HepG2 (cell line): Measurements from ENCODE around the gene JMJD8. TPM values are rescaled to one million over a fixed set of nuclear protein-coding genes. Genes with fewer than 3 reads are reported as not detected.

Experiments
- ARHGAP35 ChIP-seq: sonication (generic); formaldehyde crosslinking; IDR thresholded peaks from 2 replicates; pipeline ENCODE4 v1.9.0; 2022; ENCODE audit warnings: mild to moderate bottlenecking, inconsistent platforms, moderate library complexity, missing genetic modification reagents, borderline replicate concordance
- CREB3 ChIP-seq: sonication (generic); formaldehyde crosslinking; IDR thresholded peaks from 2 replicates; pipeline ENCODE4 v1.5.0; 2020; ENCODE audit warnings: missing genetic modification reagents
- FOSL1 ChIP-seq: sonication (generic); formaldehyde crosslinking; IDR thresholded peaks from 2 replicates; pipeline ENCODE4 v1.9.0; 2021; ENCODE audit warnings: missing genetic modification reagents, borderline replicate concordance
- HCFC1 ChIP-seq: fragments of 150-350 bp; IDR thresholded peaks from 2 replicates; pipeline ENCODE4 v1.6.1; 2014; ENCODE audit warnings: low read depth, low read length
- HOXA3 ChIP-seq: sonication (generic); formaldehyde crosslinking; IDR thresholded peaks from 2 replicates; pipeline ENCODE4 v1.5.0; 2020; ENCODE audit warnings: missing genetic modification reagents
- JUNB ChIP-seq: sonication (generic); formaldehyde crosslinking; IDR thresholded peaks from 2 replicates; pipeline ENCODE4 v1.8.0; 2022; ENCODE audit warnings: missing genetic modification reagents, mild to moderate bottlenecking, borderline replicate concordance
- KDM5B ChIP-seq: sonication (generic); formaldehyde crosslinking; IDR thresholded peaks from 2 replicates; pipeline ENCODE4 v1.4.0; 2020; ENCODE audit warnings: missing genetic modification reagents, mild to moderate bottlenecking, borderline replicate concordance
- NR2F6 ChIP-seq, 2 experiments: IDR thresholded peaks; 2 replicates each; pipeline ENCODE4 v1.6.1; 2016; ENCODE audit warnings: antibody characterized with exemption in 1 of 2, mild to moderate bottlenecking in 1 of 2
- PBX3 ChIP-seq: sonication (generic); formaldehyde crosslinking; IDR thresholded peaks from 2 replicates; pipeline ENCODE4 v1.8.1; 2023; ENCODE audit warnings: missing genetic modification reagents, inconsistent platforms, borderline replicate concordance
- SP5 ChIP-seq: IDR thresholded peaks from 2 replicates; pipeline ENCODE4 v1.6.1; 2016; ENCODE audit warnings: low read depth, borderline replicate concordance
- TARDBP ChIP-seq: sonication (generic); formaldehyde crosslinking; IDR thresholded peaks from 2 replicates; pipeline ENCODE4 v1.8.0; 2022; ENCODE audit warnings: mild to moderate bottlenecking, missing genetic modification reagents
- ZKSCAN5 ChIP-seq: sonication (generic); formaldehyde crosslinking; IDR thresholded peaks from 2 replicates; pipeline ENCODE4 v1.5.1; 2020; ENCODE audit warnings: mild to moderate bottlenecking, missing genetic modification reagents
- ZNF274 ChIP-seq: sonication (generic); formaldehyde crosslinking; IDR thresholded peaks from 2 replicates; pipeline ENCODE4 v1.5.1; 2020; ENCODE audit warnings: mild to moderate bottlenecking, missing genetic modification reagents
- ZNF318 ChIP-seq: sonication (generic); formaldehyde crosslinking; IDR thresholded peaks from 2 replicates; pipeline ENCODE4 v1.4.0; 2020; ENCODE audit warnings: mild to moderate bottlenecking, missing genetic modification reagents
- ZNF446 ChIP-seq: sonication (generic); formaldehyde crosslinking; IDR thresholded peaks from 2 replicates; pipeline ENCODE4 v1.5.0; 2020; ENCODE audit warnings: mild to moderate bottlenecking, missing genetic modification reagents
- ZNF501 ChIP-seq: sonication (generic); formaldehyde crosslinking; IDR thresholded peaks from 2 replicates; pipeline ENCODE4 v1.5.1; 2020; ENCODE audit warnings: mild to moderate bottlenecking, moderate library complexity, missing genetic modification reagents
- ZNF644 ChIP-seq: IDR thresholded peaks from 2 replicates; pipeline ENCODE4 v1.6.1; 2016; ENCODE audit warnings: low read depth
- ZNF784 ChIP-seq: sonication (generic); formaldehyde crosslinking; IDR thresholded peaks from 2 replicates; pipeline ENCODE4 v1.5.1; 2020; ENCODE audit warnings: missing genetic modification reagents, mild to moderate bottlenecking, borderline replicate concordance
- polyA plus RNA-seq, 8 experiments: library from polyadenylated mRNA; depleted of rRNA in 3 of 8; stranded (reverse) in 7 of 8; unstranded in 1 of 8; fragments of >200 nt; fragmentation: Illumina TruSeq in 4 of 8; extraction: Trizol in 4 of 8; gene quantifications; 2 replicates each; pipeline versions ENCODE4 v1.2.1 to v1.2.3, GENCODE V29; 2011 to 2016; ENCODE audit warnings: low read depth in 4 of 8, missing spikeins in 1 of 8, mixed read lengths in 1 of 8; ENCODE audit not compliant: insufficient read depth in 1 of 8
- total RNA-seq, 5 experiments: library from RNA; depleted of rRNA; stranded (reverse); fragments of >200 nt; fragmentation: Illumina TruSeq; extraction: Trizol; gene quantifications; 2 replicates each; pipeline ENCODE4 v1.2.3, GENCODE V29; 2016; ENCODE audit warnings: low read depth in 1 of 5

Gene JMJD8
- total and polyA plus RNA-seq, 2 of the 13 experiments (the other 11 are each of a cell fraction or from before 2014, with no cell fraction given), result 2.6 to 11.8 TPM

- TF ChIP-seq ZNF318 (CRISPR knock-in tag) (peak; percentile 57; the same call in 1 of the 2 replicates), ZNF446 (CRISPR knock-in tag) (peak; percentile 40; the same call in 1 of the 2 replicates), NR2F6 (IDR thresholded peaks at IDR 0.05) (peak; percentile 60), NR2F6 (CRISPR knock-in tag; IDR thresholded peaks at IDR 0.05) (no peak; the same call in 1 of the 2 replicates), ZNF644 (CRISPR knock-in tag) (no peak), TARDBP (CRISPR knock-in tag) (peak; percentile 55; the same call in 1 of the 2 replicates), HCFC1 (no peak), KDM5B (CRISPR knock-in tag) (no peak; the same call in 1 of the 2 replicates), ZNF274 (no peak; the same call in 1 of the 2 replicates), ZNF501 (CRISPR knock-in tag) (peak; percentile 43), HOXA3 (CRISPR knock-in tag) (peak; percentile 73), SP5 (CRISPR knock-in tag) (peak; percentile 75), ARHGAP35 (CRISPR knock-in tag) (no peak), JUNB (CRISPR knock-in tag) (no peak), ZNF784 (CRISPR knock-in tag) (peak; percentile 18; the same call in 1 of the 2 replicates), ZKSCAN5 (CRISPR knock-in tag) (no peak), CREB3 (CRISPR knock-in tag) (no peak), PBX3 (CRISPR knock-in tag) (no peak), FOSL1 (CRISPR knock-in tag) (no peak)
These were observed 41.7 kb downstream of the JMJD8 start (continued) for GRCh38 chr16:642189-643049.
